GM19452 (cell line): ENCODE measurements around the gene NAV3.
"Not testable (repeated sequence)": the region's sequence is repeated elsewhere in the genome, so short reads cannot be mapped to it uniquely, and the experiment has no call there.

Source experiments
- ATAC-seq: cut with Tn5 transposase; IDR thresholded peaks from one replicate; pipeline ENCODE4 v1.9.1; 2021; ENCODE audit not compliant: unreplicated experiment

Gene NAV3

DNA sequence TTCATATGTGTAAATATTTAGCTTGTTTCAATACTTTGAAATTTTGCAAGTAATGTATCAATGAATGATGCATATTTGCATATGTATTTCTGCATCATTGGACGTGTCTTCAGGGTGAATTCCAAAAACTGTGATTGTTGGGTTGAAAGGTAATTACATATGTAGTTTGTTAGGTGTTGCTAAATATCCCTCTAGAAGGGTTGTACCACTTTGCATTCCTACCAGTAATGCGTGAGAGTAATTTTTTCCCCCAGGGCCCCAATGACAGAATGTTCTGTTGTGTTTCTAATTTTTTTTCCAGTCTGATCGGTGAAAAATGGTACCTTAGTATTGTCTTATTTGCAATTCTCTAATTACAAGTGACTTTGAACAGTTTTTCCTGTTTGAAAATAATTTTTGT lies 408.9 kb downstream of the NAV3 start:
- no peak for ATAC-seq

DNA sequence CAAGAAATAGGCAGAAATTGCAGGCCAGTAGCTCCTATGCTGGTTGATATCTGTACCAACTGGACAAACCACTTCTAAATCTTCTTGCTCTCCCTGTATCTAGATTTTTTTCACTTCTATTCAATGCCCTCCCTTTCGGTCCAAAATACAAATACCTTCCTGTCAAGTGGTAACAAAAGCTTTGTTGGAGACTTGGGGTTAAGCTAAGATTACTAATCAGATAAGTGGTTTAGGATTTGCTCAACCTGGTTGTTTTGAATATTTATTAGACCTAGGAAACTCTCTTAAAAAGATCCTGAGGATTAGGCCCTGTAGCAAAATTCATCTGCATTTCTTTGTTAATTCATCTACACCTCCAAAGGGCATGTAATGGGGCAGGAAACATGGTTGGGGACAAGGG lies 410.1 kb downstream of the NAV3 start:
- ATAC-seq: no peak

DNA sequence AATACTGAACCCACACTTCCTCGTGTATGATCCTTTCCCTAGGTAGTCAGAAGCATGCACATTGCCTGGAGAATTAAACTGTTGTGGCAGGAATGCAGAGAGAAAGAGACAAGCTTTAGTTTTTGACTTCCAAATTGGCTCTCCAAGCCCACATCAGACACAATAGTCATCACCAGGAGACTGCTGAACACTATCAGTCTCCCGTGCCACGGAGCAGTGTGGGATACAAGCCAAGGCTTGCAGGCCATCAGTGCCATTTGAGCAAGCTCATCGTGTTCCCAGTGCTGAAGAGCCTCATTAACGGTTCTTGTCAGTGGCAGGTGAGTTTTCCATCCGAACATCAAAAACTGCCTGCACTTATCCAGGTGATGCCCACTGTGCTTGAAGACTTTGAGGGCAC lies 410.8 kb downstream of the NAV3 start:
- ATAC-seq: no peak

DNA sequence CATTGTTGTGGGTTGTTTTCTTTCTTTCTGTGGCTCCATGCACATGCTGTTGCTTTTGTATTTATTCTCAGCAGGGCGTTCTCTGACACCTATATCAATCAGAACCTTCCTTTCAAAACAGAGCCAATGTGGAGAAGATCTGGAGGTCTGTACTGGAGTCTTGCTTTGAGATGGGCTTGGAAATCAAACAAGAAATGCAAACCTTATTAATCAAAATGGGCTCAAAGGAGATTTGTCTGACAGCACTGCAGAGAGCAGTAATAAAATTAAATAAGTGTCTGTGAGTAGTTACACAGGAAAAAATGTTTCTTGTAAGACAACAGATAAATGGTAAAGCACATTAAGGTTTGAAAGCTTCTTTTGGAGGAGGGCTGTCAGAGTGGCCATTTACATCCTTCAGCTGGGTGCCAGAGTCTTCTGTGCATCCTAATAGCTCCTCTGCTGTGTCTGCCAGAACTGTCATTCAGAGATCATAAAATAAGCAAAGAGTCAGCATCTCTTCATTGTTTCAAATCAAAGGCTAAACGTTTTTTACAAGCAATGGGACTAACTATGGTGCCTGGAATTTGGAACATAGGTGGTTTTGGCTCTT lies 414.3 kb downstream of the NAV3 start:
- no peak for ATAC-seq

DNA sequence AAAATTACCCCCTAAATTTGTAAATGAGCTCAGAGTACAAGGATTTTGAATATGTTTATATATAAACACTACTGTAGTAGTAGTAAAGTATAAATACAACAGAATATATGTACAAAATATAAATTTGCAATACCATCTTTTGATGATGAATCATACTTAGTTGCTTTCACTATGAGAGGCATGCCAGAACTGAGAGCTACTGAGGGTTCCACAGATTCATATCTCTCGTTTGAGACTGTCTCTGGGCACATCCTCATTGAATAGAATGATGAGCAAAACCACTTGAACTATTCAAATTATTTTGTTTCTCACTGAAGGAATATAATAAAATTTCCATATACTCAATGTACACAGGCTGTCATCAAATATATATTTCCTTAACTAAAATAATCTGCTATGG lies 417.6 kb downstream of the NAV3 start:
- no peak for ATAC-seq

DNA sequence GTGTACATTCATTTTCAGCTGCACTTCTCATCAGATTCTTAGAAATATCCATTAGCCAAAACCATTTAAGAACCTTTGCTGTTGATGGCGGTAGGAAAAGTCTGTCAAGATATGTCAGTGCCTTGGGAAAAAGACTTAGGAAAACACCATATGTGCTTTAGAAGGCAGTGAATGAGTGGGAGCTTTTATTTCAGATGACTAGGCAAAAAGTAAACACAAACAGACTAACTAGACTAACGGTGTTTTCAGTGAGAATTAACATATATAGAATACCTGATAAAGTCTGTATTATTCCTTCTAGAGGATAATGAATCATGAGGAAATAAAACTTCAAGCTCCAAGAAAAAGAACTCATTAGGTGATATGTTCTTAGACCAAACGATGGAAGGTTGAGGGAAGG lies 418.9 kb downstream of the NAV3 start:
- ATAC-seq: no peak

DNA sequence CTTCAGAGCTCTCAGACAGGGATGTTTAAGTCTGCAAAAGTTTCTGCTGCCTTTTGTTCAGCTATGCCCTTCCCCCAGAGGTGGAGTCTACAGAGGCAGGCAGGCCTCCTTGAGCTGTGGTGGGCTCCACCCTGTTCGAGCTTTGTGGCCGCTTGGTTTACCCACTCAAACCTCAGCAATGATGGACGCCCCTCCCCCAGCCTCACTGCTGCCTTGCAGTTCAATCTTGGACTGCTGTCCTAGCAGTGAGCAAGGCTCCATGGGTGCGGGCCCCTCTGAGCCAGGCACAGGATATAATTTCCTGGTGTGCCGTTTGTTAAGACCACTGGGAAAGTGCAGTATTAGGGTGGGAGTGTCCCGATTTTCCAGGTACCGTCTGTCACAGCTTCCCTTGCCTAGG lies 427.0 kb downstream of the NAV3 start:
- not testable (repeated sequence) for ATAC-seq

DNA sequence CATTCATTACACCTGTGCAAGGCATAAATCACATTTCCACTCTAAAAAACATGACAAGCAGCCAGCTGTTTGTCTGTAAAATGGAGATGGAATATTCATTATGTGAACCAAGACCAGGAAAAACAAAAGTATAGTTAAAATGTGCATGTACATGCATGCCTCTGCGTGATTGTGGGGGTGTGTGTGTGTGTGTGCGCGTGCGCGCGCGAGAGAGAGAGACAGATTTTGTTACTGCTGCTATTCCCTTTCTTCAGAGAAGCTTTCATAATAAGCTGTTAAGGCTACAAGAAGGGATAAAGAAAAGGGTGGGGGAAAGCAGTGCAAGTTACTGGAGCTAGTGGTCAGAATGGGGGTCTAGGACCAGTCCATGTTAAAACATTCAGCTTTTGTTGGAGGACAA lies 430.3 kb downstream of the NAV3 start:
- ATAC-seq: no peak

DNA sequence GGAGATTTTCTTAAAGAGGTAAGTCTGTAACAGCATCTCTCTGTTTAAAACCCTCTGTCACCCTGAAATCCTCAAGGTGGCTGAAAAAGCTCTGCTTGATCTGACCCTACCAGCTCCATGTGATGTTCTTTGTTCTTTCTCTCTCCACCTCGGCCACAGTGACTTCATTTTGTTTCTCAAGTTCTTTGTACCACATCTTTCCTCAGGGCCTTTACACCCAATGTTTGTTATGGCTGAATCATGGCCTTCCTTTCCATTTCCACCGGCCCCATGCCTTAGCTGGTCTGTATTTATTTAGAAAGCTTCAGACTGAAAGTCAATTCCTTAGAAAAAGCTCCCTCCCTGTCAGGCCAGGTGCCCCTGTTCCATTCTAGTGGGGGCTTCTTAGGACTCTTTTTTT lies 431.2 kb downstream of the NAV3 start:
- ATAC-seq: no peak
